Gastroesophageal sphincter (tissue), 4 donors: ENCODE results near the gene PSMD1. TPM values are rescaled to one million over a fixed set of nuclear protein-coding genes. Genes with fewer than 3 reads are reported as not detected.

Experiments used
- ATAC-seq: fragments of 150-250 bp; one replicate; pipeline ENCODE4 v1.9.1; 2016; ENCODE audit warnings: mild to moderate bottlenecking, moderate library complexity
- H3K27ac ChIP-seq, 4 donors: fragments of 200-600 bp; sonication (generic) in 3 of 4; 1 replicate in 3 of 4; 2 replicates in 1 of 4; pipeline ENCODE4 v1.5.1; 2016 to 2019
- H3K27me3 ChIP-seq: fragments of 200-600 bp; sonication (generic); one replicate; pipeline ENCODE4 v1.5.1; 2019
- H3K36me3 ChIP-seq, 2 donors: fragments of 200-600 bp; sonication (generic); one replicate each; pipeline ENCODE4 v1.5.1; 2019; ENCODE audit warnings: control low read depth in 1 of 2
- H3K4me1 ChIP-seq, 3 donors: fragments of 200-600 bp; sonication (generic); 1 replicate in 2 of 3; 2 replicates in 1 of 3; pipeline ENCODE4 v1.5.1; 2016 to 2019; ENCODE audit warnings: control low read depth in 2 of 3
- H3K4me3 ChIP-seq, 2 donors: fragments of 200-600 bp; sonication (generic); one replicate each; pipeline ENCODE4 v1.5.1; 2019; ENCODE audit warnings: mild to moderate bottlenecking in 1 of 2, moderate library complexity in 1 of 2
- H3K9me3 ChIP-seq, 3 donors: fragments of 200-600 bp; sonication (generic); one replicate each; pipeline ENCODE4 v1.5.1; 2017 to 2019; ENCODE audit warnings: control low read depth in 2 of 3
- CTCF ChIP-seq, 4 experiments: fragments of 200-600 bp in 2 of 4; fragments of 450-650 bp in 2 of 4; sonication (generic) in 1 of 4; IDR thresholded peaks; one replicate each; pipeline ENCODE4 v1.5.1; 2017 to 2019; ENCODE audit warnings: antibody characterized with exemption in 4 of 4, mild to moderate bottlenecking in 2 of 4, moderate library complexity in 2 of 4
- EP300 ChIP-seq: sonication (generic); formaldehyde crosslinking; IDR thresholded peaks from one replicate; pipeline ENCODE4 v1.6.1; 2017; ENCODE audit warnings: antibody characterized with exemption, mild to moderate bottlenecking
- POLR2A ChIP-seq, 2 donors: fragments of 450-650 bp; IDR thresholded peaks; one replicate each; pipeline ENCODE4 v1.6.1; 2017; ENCODE audit warnings: antibody characterized with exemption in 2 of 2, mild to moderate bottlenecking in 2 of 2, moderate library complexity in 1 of 2
- POLR2AphosphoS5 ChIP-seq: sonication (generic); formaldehyde crosslinking; IDR thresholded peaks from one replicate; pipeline ENCODE4 v1.6.1; 2017; ENCODE audit warnings: antibody characterized with exemption
- WGBS, 2 donors: methylation state at CpG; one replicate each; pipeline ENCODE4 v1.1.5; 2018; ENCODE audit warnings: low coverage in 1 of 2; 5-methylcytosine and 5-hydroxymethylcytosine counted together
- total RNA-seq, 4 donors: library from RNA; depleted of rRNA; stranded (reverse); fragments of >200 nt; gene quantifications; one replicate each; pipeline ENCODE4 v1.1.0, GENCODE V29; 2016

PSMD1 gene
- total RNA-seq, 4 donors from 2014 or later, result 58.8 to 93.4 (median 65.9) TPM

DNA sequence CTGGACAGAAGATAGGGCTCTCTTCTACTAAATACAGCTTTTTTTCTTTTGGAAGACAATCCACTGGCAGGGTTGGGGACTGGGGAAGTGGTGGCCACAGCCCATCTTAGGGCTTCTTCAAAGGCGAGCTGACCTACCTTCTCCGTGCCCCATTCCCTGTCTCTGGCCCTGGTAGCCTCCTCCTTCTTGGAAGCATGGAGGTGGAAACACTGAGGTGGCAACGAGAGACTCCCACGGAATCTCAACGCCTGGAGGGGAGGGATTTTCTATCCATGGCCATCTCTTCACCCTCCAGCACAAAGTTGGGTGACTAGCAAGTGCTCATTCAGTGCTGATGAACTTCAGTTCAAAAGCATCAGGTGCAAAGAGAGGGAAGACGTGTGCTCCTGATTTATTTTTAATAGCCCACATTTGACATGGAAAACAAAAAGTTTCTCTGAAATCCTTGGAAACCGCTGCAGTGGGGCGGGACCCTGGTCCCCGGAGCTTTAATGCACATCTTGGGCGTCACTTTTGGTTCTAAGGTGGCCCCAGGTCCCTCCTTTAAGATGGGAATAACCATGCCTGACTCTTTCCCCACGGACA lies 141.1 kb downstream of the PSMD1 start:
- Histone ChIP-seq H3K27ac (peak overlapping the region; percentile 23 to 96 (median 88)), H3K4me3 (peak overlapping the region; percentile 44 to 83), H3K9me3 (no peaks in the 10 kb centered on the region), H3K27me3 (no peaks in the 10 kb centered on the region), H3K36me3 (peaks cover 0 to 3% of the 10 kb centered on the region in 2 donors), H3K4me1 (peaks cover 0 to 53% (median 1%) of the 10 kb centered on the region in 3 donors)
- ATAC-seq, result no peak
- WGBS, 2 donors, result 18 to 32% methylated on average over 9 of the region's 11 CpGs
- no peak for TF ChIP-seq POLR2A (IDR thresholded peaks at IDR 0.05)
- TF ChIP-seq POLR2AphosphoS5, result no peak
- TF ChIP-seq CTCF (IDR thresholded peaks at IDR 0.05), result no peak
- TF ChIP-seq EP300, result no peak

- TF ChIP-seq EP300 (no peak), CTCF (IDR thresholded peaks at IDR 0.05) (peak in 2 of 4 experiments; percentile 7 to 12), POLR2A (IDR thresholded peaks at IDR 0.05) (peak; percentile 42 to 70), POLR2AphosphoS5 (peak; percentile 5)
- WGBS, 2 donors, result 0% methylated on average over 2 of the region's 83 CpGs; no CpG with 5 or more reads in 1 of the 2 donors
- ATAC-seq, result peak; percentile 93
- H3K4me3 ChIP-seq, result peak within 1 kb of the TSS; percentile 44 to 83
- peaks cover 0 to 8% of the 10 kb centered on the region in 2 donors for H3K36me3 ChIP-seq
- H3K4me1 ChIP-seq, result peaks cover 0 to 57% (median 0%) of the 10 kb centered on the region in 3 donors
- H3K27ac ChIP-seq, result peak within 1 kb of the TSS; percentile 23 to 96 (median 88)
- H3K27me3 ChIP-seq, result no peaks in the 10 kb centered on the region
- no peaks in the 10 kb centered on the region for H3K9me3 ChIP-seq
Measured at GRCh38 chr2:231198291-231199173, 141.9 kb downstream of the PSMD1 start, which contains the start of gene ARMC9. ARMC9 (plus strand) TSS chr2:231198631; CDS start chr2:231206239, 7,608 bp downstream.

GRCh38 chr2:231199219-231199618 lies 142.6 kb downstream of the PSMD1 start:
- 0 to 34% methylated on average over 2 of the region's 5 CpGs for WGBS, 2 donors
- H3K36me3 ChIP-seq, result peaks cover 0 to 8% of the 10 kb centered on the region in 2 donors
- H3K4me3 ChIP-seq, result peak overlapping the region; percentile 44 to 83
- peak overlapping the region; percentile 23 to 96 (median 88) for H3K27ac ChIP-seq
- H3K27me3 ChIP-seq, result no peaks in the 10 kb centered on the region
- peak; percentile 21 for ATAC-seq
- TF ChIP-seq POLR2A (IDR thresholded peaks at IDR 0.05) (no peak), POLR2AphosphoS5 (peak; percentile 58), CTCF (IDR thresholded peaks at IDR 0.05) (no peak), EP300 (no peak)
- H3K9me3 ChIP-seq, result no peaks in the 10 kb centered on the region
- H3K4me1 ChIP-seq, result peaks cover 0 to 64% (median 0%) of the 10 kb centered on the region in 3 donors

DNA sequence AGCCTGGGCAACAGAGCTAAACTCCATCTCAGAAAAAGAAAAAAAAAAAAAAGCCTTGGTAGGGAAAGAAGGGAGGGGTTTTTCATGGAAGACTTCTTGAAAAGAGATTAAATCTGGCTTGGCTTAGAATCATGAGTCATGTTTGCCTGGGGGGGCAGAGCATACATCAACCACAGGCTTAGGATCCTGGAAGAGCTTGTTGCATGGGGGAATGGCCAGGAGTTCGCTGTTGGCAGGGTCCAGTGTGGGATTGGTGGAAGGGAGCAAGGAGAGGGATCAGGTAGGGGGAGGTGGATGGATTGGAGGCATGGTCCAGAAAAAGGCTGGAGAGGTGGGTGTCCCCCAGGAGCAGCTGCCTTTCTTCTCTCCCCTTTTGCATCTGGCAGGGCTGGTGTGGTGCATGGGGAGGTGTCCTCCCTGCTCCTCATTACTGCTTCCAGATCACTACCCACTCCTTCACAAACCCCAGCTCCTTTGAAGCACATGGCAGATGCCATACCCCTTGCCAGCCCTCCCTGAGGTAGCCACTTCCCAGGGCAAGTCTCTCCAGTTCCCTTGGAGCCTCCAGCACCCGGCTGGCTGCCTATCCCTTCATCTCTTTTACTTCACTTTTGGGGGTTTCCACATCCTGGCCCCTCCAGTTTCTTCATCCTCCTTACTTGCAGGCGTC lies 144.3 kb downstream of the PSMD1 start:
- Histone ChIP-seq H3K36me3 (peaks cover 0 to 8% of the 10 kb centered on the region in 2 donors), H3K27me3 (no peaks in the 10 kb centered on the region), H3K27ac (peak overlapping the region; percentile 16 to 96 (median 80)), H3K4me3 (peak overlapping the region; percentile 13 to 83), H3K9me3 (no peaks in the 10 kb centered on the region), H3K4me1 (peaks cover 0 to 78% (median 0%) of the 10 kb centered on the region in 3 donors)
- 73 to 75% methylated on average over 3 of the region's 3 CpGs for WGBS, 2 donors
- ATAC-seq, result no peak
- no peak for TF ChIP-seq CTCF (IDR thresholded peaks at IDR 0.05)
- no peak for TF ChIP-seq EP300
- no peak for TF ChIP-seq POLR2AphosphoS5
- no peak for TF ChIP-seq POLR2A (IDR thresholded peaks at IDR 0.05)
